ENCODE measurements around the gene CFAP210.

GRCh38 chr2:169670937-169671336 is 23.3 kb downstream of the CFAP210 start:
- TF ChIP-seq ATF3 (CRISPR knock-in tag; conservative IDR thresholded peaks at IDR 0.05) (no peak), ARID4B (CRISPR knock-in tag; IDR thresholded peaks at IDR 0.05; ENCODE audit: borderline replicate concordance) (no peak), CTCF (IDR thresholded peaks at IDR 0.05) (no peak), CREB1 (CRISPR knock-in tag; IDR thresholded peaks at IDR 0.05) (no peak), MAX (CRISPR knock-in tag; IDR thresholded peaks at IDR 0.05) (no peak), MXD4 (CRISPR knock-in tag; IDR thresholded peaks at IDR 0.05; ENCODE audit: borderline replicate concordance) (no peak), NR1H2 (CRISPR knock-in tag; IDR thresholded peaks at IDR 0.05) (no peak), ELF4 (CRISPR knock-in tag; IDR thresholded peaks at IDR 0.05; ENCODE audit: low read depth) (no peak), HMGXB4 (CRISPR knock-in tag; IDR thresholded peaks at IDR 0.05) (no peak)
